ENCODE results near the gene PKMYT1. TPM values are rescaled to one million over a fixed set of nuclear protein-coding genes. Genes with fewer than 3 reads are reported as not detected.

Gene PKMYT1
- polyA plus RNA-seq, 1 donor from 2014 or later, result 2.9 TPM

DNA sequence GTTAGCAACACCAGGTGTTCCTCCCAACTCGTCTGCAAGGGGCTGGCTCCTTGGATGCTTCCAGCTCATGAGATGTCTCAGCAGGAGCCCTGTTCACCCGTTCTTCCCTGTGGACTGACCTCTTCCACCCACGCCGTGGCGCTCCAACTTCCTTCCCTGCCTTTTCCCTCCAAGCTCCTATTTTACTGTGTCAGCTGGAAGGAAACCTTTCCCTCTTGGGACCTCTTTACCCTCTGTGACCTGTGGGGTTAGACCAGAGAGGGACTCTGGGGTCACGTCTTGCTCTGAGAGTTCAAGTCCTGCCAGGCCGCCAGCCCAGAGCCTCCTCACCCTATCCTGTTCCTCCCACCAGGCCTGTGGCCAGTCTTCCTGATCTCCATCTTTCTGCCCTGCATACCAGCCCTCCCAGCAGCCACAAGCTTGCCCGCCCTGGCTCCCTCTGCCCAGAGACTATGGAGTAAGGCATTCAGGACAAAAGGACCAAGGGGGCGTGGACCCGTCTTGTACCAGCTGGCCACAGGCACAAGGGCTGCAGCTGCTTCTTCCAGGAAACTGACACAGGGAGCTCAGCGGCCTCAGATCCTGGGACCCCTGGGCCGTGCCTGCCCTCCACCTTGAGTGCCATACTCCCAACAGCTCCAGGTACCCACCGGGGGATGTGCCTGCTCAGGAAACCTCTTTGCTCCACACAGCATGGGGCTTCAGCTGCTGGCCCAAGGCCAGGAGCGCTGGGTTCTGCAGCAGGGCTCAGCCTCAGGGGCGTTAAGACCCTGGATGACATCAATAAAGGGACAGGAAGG, 8.1 kb downstream of the PKMYT1 start:
- Histone ChIP-seq H3K79me2 (replicated peaks; ENCODE audit: insufficient read depth, low read length) (no peaks in the 10 kb centered on the region), H3K9me3 (ENCODE audit: low read length) (no peaks in the 10 kb centered on the region), H4K20me1 (ENCODE audit: insufficient read depth) (no peaks in the 10 kb centered on the region), H3K4me2 (ENCODE audit: low read length) (no peak overlapping the region), H3F3A (ENCODE audit: insufficient read depth, low read length, poor library complexity, severe bottlenecking) (no peaks in the 10 kb centered on the region), H3K9ac (ENCODE audit: low read length) (no peak overlapping the region), H2AFZ (ENCODE audit: low read depth, low read length) (no peak overlapping the region), H3K27me3 (ENCODE audit: insufficient read depth, low read depth, low read length) (peaks cover 13% of the 10 kb centered on the region), H3K27ac (ENCODE audit: low read length) (no peak overlapping the region), H3K36me3 (ENCODE audit: insufficient read depth, low read length) (no peaks in the 10 kb centered on the region), H3K4me3 (ENCODE audit: low read length) (no peak overlapping the region), H3K9me2 (ENCODE audit: insufficient read depth, low read length) (no peaks in the 10 kb centered on the region)
- TF ChIP-seq TAF1 (IDR thresholded peaks at IDR 0.05; ENCODE audit: low read depth) (no peak), RAD21 (conservative IDR thresholded peaks at IDR 0.05) (no peak), EZH2 (IDR thresholded peaks at IDR 0.05; ENCODE audit: borderline replicate concordance, insufficient read depth, low read length, poor library complexity, severe bottlenecking) (no peak), EP300 (conservative IDR thresholded peaks at IDR 0.05; ENCODE audit: poor library complexity, severe bottlenecking) (no peak), POLR2AphosphoS5 (IDR thresholded peaks at IDR 0.05) (no peak), SMC3 (conservative IDR thresholded peaks at IDR 0.05; ENCODE audit: poor library complexity) (no peak), MXI1 (conservative IDR thresholded peaks at IDR 0.05; ENCODE audit: poor library complexity, severe bottlenecking) (no peak)
- TF ChIP-seq, protein P1, sequence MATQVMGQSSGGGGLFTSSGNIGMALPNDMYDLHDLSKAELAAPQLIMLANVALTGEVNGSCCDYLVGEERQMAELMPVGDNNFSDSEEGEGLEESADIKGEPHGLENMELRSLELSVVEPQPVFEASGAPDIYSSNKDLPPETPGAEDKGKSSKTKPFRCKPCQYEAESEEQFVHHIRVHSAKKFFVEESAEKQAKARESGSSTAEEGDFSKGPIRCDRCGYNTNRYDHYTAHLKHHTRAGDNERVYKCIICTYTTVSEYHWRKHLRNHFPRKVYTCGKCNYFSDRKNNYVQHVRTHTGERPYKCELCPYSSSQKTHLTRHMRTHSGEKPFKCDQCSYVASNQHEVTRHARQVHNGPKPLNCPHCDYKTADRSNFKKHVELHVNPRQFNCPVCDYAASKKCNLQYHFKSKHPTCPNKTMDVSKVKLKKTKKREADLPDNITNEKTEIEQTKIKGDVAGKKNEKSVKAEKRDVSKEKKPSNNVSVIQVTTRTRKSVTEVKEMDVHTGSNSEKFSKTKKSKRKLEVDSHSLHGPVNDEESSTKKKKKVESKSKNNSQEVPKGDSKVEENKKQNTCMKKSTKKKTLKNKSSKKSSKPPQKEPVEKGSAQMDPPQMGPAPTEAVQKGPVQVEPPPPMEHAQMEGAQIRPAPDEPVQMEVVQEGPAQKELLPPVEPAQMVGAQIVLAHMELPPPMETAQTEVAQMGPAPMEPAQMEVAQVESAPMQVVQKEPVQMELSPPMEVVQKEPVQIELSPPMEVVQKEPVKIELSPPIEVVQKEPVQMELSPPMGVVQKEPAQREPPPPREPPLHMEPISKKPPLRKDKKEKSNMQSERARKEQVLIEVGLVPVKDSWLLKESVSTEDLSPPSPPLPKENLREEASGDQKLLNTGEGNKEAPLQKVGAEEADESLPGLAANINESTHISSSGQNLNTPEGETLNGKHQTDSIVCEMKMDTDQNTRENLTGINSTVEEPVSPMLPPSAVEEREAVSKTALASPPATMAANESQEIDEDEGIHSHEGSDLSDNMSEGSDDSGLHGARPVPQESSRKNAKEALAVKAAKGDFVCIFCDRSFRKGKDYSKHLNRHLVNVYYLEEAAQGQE (IDR thresholded peaks at IDR 0.05; ENCODE audit: borderline replicate concordance), result no peak
- TF ChIP-seq, protein P2, sequence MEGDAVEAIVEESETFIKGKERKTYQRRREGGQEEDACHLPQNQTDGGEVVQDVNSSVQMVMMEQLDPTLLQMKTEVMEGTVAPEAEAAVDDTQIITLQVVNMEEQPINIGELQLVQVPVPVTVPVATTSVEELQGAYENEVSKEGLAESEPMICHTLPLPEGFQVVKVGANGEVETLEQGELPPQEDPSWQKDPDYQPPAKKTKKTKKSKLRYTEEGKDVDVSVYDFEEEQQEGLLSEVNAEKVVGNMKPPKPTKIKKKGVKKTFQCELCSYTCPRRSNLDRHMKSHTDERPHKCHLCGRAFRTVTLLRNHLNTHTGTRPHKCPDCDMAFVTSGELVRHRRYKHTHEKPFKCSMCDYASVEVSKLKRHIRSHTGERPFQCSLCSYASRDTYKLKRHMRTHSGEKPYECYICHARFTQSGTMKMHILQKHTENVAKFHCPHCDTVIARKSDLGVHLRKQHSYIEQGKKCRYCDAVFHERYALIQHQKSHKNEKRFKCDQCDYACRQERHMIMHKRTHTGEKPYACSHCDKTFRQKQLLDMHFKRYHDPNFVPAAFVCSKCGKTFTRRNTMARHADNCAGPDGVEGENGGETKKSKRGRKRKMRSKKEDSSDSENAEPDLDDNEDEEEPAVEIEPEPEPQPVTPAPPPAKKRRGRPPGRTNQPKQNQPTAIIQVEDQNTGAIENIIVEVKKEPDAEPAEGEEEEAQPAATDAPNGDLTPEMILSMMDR (IDR thresholded peaks at IDR 0.05; ENCODE audit: poor library complexity, severe bottlenecking), result no peak

DNA sequence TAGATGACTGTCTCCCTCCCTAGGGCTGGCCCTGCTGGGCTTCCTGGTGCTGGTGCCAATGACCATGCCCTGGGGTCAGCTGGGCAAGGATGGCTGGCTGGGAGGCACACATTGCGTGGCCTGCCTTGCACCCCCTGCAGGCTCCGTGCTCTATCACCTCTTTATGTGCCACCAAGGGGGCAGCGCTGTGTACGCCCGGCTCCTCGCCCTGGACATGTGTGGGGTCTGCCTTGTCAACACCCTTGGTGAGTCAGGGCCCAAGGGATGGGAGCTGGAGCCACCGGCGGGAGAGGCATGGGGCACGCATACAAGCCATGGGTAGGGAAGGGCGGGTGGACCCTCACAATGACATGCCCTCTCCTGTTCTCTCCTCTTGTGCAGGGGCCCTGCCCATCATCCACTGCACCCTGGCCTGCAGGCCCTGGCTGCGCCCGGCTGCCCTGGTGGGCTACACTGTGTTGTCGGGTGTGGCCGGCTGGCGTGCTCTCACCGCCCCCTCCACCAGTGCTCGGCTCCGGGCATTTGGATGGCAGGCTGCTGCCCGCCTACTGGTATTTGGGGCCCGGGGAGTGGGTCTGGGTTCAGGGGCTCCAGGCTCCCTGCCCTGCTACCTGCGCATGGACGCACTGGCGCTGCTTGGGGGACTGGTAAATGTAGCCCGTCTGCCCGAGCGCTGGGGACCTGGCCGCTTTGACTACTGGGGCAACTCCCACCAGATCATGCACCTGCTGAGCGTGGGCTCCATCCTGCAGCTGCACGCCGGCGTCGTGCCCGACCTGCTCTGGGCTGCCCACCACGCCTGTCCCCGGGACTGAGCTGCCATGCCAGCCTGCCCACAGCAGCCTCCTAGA, 8.9 kb downstream of the PKMYT1 start:
- peaks cover 19% of the 10 kb centered on the region for H3K27me3 ChIP-seq (ENCODE audit: insufficient read depth, low read depth, low read length)
- H4K20me1 ChIP-seq (ENCODE audit: insufficient read depth), result no peaks in the 10 kb centered on the region
- H3K9me2 ChIP-seq (ENCODE audit: insufficient read depth, low read length), result no peaks in the 10 kb centered on the region
- H3K9ac ChIP-seq (ENCODE audit: low read length), result no peak overlapping the region
- H3F3A ChIP-seq (ENCODE audit: insufficient read depth, low read length, poor library complexity, severe bottlenecking), result no peaks in the 10 kb centered on the region
- H3K36me3 ChIP-seq (ENCODE audit: insufficient read depth, low read length), result no peaks in the 10 kb centered on the region
- no peak overlapping the region for H3K27ac ChIP-seq (ENCODE audit: low read length)
- peak overlapping the region; percentile 98 for H3K4me3 ChIP-seq (ENCODE audit: low read length)
- no peaks in the 10 kb centered on the region for H3K9me3 ChIP-seq (ENCODE audit: low read length)
- H3K4me2 ChIP-seq (ENCODE audit: low read length), result no peak overlapping the region
- H2AFZ ChIP-seq (ENCODE audit: low read depth, low read length), result no peak overlapping the region
- TF ChIP-seq TAF1 (IDR thresholded peaks at IDR 0.05; ENCODE audit: low read depth) (no peak), EZH2 (IDR thresholded peaks at IDR 0.05; ENCODE audit: borderline replicate concordance, insufficient read depth, low read length, poor library complexity, severe bottlenecking) (no peak), RAD21 (conservative IDR thresholded peaks at IDR 0.05) (no peak), POLR2AphosphoS5 (IDR thresholded peaks at IDR 0.05) (no peak), MXI1 (conservative IDR thresholded peaks at IDR 0.05; ENCODE audit: poor library complexity, severe bottlenecking) (no peak), EP300 (conservative IDR thresholded peaks at IDR 0.05; ENCODE audit: poor library complexity, severe bottlenecking) (no peak), SMC3 (conservative IDR thresholded peaks at IDR 0.05; ENCODE audit: poor library complexity) (no peak)
- TF ChIP-seq, protein P1 (IDR thresholded peaks at IDR 0.05; ENCODE audit: borderline replicate concordance), result no peak
- TF ChIP-seq, protein P2 (IDR thresholded peaks at IDR 0.05; ENCODE audit: poor library complexity, severe bottlenecking), result no peak
- no peaks in the 10 kb centered on the region for H3K79me2 ChIP-seq (replicated peaks; ENCODE audit: insufficient read depth, low read length)
